Stimulated activated naive CD8-positive, alpha-beta T cell treated with anti-CD3 and anti-CD28 coated beads, Interleukin-15, Interleukin-2, amounts not matched to agents 100 ng/mL and 50 ng/mL, for 24 hours (primary cell): ENCODE measurements around the gene PIGO.
A peak's percentile ranks its signal among the peaks of the same experiment; 100 is the strongest.

Experiments used
- H3K27ac Mint-ChIP-seq: one replicate; pipeline ENCODE4 v1.8.0; 2021; ENCODE audit warnings: mild to moderate bottlenecking, mixed read lengths
- H3K27me3 Mint-ChIP-seq: one replicate; pipeline ENCODE4 v1.8.0; 2021; ENCODE audit warnings: mixed read lengths
- H3K36me3 Mint-ChIP-seq: one replicate; pipeline ENCODE4 v1.8.0; 2021; ENCODE audit warnings: low read depth, mixed read lengths
- H3K4me1 Mint-ChIP-seq: one replicate; pipeline ENCODE4 v1.8.0; 2021; ENCODE audit warnings: low read depth, mixed read lengths
- H3K4me3 Mint-ChIP-seq: one replicate; pipeline ENCODE4 v1.8.0; 2021; ENCODE audit warnings: mild to moderate bottlenecking, mixed read lengths
- H3K9me3 Mint-ChIP-seq: one replicate; pipeline ENCODE4 v1.8.0; 2021; ENCODE audit warnings: mixed read lengths

PIGO gene

DNA sequence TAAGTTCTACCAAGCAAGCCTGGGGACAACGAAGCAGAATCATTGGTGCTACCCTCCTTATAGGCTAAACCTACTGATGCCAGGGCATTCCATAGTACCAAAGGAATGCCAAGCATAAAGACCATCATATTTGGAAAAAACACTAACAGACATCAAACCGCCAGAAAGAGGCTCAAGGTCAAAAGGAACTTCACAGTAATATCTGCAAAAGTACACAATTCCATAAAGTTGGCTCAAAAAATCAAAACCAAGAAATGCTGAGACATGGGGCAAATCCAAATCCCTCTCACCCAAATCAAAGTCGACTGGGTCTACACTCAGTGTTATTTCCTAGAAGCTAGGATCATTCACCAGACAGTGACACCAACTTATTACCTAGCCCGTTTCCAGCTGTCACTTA is 27.4 kb downstream of the PIGO start:
- H3K4me3 Mint-ChIP-seq = peak overlapping the region; percentile 96
- no peaks in the 10 kb centered on the region for H3K27me3 Mint-ChIP-seq
- peaks cover 76% of the 10 kb centered on the region for H3K36me3 Mint-ChIP-seq
- H3K9me3 Mint-ChIP-seq = no peaks in the 10 kb centered on the region
- H3K27ac Mint-ChIP-seq = peak overlapping the region; percentile 84
- peaks cover 58% of the 10 kb centered on the region for H3K4me1 Mint-ChIP-seq

DNA sequence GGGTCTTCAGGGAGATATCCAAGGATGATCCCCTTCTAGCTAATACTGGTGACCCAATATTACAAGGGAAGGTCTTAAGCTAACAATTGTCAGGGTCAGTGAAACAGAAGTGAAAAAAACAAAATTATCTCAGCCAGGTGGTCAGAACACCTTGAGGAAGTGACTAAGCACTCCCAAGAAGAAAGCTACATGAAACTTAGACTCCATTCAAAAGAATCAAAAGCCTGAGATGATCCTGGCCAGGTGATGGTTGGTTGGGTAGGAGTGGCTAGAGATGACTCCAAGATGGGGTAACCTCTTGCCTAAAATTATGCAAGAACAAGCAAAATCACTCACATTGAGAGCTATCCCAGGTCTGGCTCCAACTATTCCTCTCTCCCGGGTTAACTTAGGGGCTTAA is 29.3 kb downstream of the PIGO start:
- peaks cover 90% of the 10 kb centered on the region for H3K36me3 Mint-ChIP-seq
- H3K4me3 Mint-ChIP-seq = no peak overlapping the region
- H3K9me3 Mint-ChIP-seq = no peaks in the 10 kb centered on the region
- H3K27ac Mint-ChIP-seq = no peak overlapping the region
- peaks cover 42% of the 10 kb centered on the region for H3K4me1 Mint-ChIP-seq
- no peaks in the 10 kb centered on the region for H3K27me3 Mint-ChIP-seq

DNA sequence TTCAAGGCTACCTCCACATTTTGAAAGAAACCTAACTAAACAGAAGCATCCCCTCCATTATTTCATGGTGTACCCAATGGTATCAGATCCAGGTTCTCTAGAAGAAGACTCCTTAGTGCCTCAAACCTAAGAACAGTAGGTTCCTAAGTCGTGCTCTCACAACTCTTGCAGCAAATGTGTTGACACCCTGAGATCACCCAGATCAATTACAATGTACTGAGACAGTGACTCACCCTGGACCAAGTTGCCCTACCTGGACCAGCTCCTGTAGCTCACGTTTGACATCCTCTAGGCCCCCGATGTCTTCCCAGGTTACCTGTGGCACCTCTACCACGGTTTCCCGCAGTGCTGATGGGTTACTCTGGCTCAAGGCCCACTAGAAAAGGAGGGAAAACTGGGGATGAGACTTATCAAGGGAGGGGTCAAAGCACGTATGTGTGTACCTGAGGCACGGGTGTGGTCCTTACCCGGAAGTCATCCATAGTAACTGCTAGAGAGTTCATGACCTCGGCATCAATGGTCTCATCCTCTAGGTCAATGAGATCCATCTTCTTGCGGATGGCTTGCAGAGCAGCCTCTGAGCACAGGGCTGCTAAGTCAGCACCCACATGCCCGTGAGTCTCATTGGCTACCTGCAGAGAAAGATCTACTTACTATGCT is 35.7 kb downstream of the PIGO start:
- Mint-ChIP-seq H3K27me3 (no peaks in the 10 kb centered on the region), H3K36me3 (peaks cover 98% of the 10 kb centered on the region), H3K9me3 (no peaks in the 10 kb centered on the region), H3K4me1 (no peaks in the 10 kb centered on the region), H3K27ac (no peak overlapping the region), H3K4me3 (no peak overlapping the region)

DNA sequence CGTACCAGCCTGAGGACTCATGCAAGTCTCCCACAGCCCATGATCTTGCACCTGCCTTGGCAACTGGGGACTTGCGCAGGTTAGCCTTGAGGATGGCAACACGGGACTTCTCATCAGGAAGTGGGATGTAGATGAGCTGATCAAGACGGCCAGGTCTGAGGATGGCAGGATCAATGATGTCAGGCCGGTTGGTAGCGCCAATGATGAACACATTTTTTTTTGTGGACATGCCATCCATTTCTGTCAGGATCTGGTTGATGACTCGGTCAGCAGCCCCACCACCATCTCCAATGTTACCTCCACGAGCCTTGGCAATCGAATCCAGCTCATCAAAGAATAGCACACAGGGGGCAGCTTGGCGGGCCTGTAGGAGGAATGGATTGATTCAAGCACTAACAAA is 37.0 kb downstream of the PIGO start:
- H3K27ac Mint-ChIP-seq = no peak overlapping the region
- no peak overlapping the region for H3K4me3 Mint-ChIP-seq
- no peaks in the 10 kb centered on the region for H3K9me3 Mint-ChIP-seq
- H3K36me3 Mint-ChIP-seq = peaks cover 98% of the 10 kb centered on the region
- no peaks in the 10 kb centered on the region for H3K27me3 Mint-ChIP-seq
- no peaks in the 10 kb centered on the region for H3K4me1 Mint-ChIP-seq

DNA sequence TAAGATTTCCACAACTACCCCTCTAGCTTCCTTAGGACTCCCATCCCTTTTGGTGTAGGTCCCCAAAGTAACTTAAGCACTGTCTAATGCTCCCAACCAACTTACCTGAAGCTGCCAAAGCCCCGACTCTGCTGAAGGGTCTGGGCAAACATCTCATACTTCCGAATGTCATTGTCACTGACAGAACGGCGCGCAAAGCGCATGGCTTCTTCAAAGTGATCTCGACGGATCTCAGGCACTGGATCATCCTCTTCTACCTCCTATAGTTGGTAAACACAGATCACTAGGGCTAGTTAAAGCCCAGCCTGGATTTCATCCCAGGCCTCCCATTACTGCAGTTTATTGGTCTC is 39.1 kb downstream of the PIGO start:
- Mint-ChIP-seq H3K27ac (no peak overlapping the region), H3K4me1 (no peaks in the 10 kb centered on the region), H3K27me3 (no peaks in the 10 kb centered on the region), H3K9me3 (no peaks in the 10 kb centered on the region), H3K36me3 (peaks cover 95% of the 10 kb centered on the region), H3K4me3 (no peak overlapping the region)

DNA sequence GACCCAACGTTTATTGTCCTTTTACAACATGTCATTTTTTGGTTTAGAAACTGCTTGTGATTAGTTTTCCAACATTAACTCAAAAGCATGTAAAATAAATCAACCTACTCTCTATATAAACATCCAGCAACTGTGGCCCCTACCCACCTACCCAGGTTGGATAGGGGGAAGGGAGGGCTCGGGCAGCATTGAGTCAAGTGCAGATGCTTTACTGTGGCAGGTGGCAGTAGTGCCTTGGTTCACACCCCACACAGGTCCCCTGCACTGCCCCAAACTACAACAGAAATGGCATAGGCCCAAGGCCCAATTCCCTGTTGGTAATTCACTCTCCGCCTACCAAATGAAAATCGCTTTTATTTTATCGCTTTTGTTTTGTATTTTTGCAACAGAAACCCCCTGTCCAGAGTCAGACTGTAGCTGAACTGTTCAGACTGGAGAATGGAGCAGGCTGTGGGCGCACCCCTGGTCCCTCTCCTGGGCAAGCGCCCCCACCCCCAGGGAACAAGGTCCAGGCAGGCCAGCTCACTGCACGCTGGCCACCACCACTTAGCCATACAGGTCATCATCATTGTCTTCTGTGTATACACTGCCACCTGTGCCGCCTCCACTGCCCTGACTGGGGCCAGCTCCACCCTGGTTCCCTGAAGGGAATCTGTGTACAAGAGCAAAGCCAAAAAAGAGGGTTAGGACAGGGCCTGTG is 39.7 kb downstream of the PIGO start:
- no peak overlapping the region for H3K4me3 Mint-ChIP-seq
- peaks cover 90% of the 10 kb centered on the region for H3K36me3 Mint-ChIP-seq
- no peak overlapping the region for H3K27ac Mint-ChIP-seq
- H3K9me3 Mint-ChIP-seq = no peaks in the 10 kb centered on the region
- H3K4me1 Mint-ChIP-seq = no peaks in the 10 kb centered on the region
- H3K27me3 Mint-ChIP-seq = no peaks in the 10 kb centered on the region

DNA sequence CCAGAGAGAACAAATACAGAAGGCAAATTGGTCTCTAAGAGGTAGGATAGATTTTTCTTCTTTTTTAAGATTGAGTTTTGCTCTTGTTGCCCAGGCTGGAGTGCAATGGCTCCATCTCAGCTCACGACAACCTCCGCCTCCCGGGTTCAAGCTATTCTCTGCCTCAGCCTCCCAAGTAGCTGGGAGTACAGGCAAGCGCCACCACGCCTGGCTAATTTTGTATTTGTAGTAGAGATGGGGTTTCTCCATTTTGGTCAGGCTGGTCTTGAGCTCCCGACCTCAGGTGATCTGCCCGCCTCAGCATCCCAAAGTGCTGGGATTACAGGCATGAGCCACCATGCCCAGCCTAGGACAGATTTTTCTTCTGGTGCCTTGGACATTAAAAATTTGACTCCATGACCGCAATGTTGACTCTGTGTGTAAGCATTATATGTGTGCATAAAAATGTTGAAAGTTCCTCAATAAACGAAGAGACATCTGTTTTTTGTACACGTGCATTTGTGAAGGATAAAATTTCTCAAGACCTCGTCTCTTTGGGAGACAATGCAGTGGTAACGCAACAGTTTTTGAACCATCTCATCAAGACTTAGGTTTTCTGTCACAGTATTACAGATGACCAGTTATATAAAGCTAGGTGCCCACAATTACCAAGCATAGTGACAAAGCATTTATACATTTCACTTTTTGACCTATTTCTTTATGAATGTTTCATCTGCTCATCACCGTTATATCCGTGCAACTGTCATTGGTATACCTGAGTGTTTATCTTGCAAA is 41.3 kb downstream of the PIGO start:
- no peaks in the 10 kb centered on the region for H3K9me3 Mint-ChIP-seq
- no peak overlapping the region for H3K4me3 Mint-ChIP-seq
- peaks cover 84% of the 10 kb centered on the region for H3K36me3 Mint-ChIP-seq
- peaks cover 3% of the 10 kb centered on the region for H3K4me1 Mint-ChIP-seq
- peak overlapping the region; percentile 12 for H3K27ac Mint-ChIP-seq
- no peaks in the 10 kb centered on the region for H3K27me3 Mint-ChIP-seq

DNA sequence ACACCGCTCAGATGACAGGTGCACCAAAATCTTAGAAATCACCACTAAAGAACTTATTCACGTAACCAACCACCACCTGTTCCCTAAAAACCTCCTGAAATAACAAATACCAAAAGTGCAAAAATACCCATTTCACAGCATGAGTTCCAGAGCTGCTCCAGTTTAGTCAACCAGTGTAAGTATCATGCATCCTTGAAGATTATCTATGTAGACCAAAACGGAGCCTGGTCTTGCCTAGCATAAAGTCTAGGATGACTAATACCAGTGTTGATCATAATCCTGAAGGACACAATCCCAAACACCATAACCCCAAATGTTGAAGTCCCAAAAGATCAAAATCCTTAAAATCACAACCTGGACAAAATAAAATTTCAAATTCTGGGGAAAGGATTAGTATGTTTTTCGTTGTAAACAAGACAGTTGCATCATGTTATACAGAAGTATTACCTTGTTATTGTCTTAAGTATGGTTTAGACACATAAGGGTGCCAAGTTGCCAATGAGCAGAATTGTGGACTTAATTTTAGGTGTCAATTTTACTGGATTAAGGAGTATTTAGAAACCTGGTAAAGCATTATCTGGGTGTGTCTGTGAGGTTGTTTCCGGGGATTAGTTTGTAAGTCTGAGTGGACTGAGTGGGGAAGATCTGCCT is 42.1 kb downstream of the PIGO start:
- Mint-ChIP-seq H3K9me3 (no peaks in the 10 kb centered on the region), H3K27ac (peak overlapping the region; percentile 12), H3K36me3 (peaks cover 78% of the 10 kb centered on the region), H3K4me1 (peaks cover 3% of the 10 kb centered on the region), H3K27me3 (no peaks in the 10 kb centered on the region), H3K4me3 (no peak overlapping the region)

DNA sequence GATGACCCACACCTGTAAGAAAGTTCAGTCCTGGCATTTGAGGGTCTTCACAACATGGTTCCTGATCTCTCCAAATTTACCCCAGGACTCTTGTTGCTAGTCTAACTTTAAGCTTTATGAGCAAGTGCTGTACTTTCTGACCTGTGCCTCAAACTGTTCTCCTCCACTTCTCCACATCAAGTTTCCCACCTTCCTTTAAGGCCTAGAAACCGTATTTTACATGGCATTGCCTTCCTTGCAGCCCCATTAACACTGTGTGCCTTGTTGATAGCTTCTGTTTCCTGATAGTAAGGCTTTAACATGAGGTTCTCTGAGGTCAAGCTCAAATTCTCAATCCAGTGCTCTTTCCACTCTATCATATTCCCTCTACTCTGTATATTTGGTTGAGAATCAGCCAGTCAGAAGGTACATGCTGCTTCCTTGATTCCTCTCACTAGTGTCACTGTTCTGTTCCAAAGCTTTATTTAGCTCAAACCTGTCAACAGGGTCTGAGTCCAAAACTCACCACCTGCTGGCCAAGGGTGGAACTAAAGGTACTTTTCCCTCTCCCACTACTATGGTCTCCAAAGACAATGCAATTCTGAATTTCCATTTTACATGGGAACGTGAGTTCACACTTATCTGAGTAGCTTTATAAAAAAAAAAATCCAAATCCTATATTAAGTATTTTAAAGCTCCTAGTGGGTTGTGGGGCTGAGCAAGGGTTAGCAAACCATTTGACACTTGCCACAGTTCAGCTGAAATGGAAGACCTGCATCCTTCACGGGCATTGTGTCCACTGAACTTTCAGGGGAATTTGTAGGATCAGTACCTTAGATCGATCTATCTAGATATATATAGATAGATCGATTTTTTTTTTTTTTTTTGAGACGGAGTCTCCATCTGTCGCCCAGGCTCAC is 45.1 kb downstream of the PIGO start:
- Mint-ChIP-seq H3K9me3 (no peaks in the 10 kb centered on the region), H3K4me1 (peaks cover 3% of the 10 kb centered on the region), H3K27ac (no peak overlapping the region), H3K27me3 (no peaks in the 10 kb centered on the region), H3K4me3 (no peak overlapping the region), H3K36me3 (peaks cover 62% of the 10 kb centered on the region)

DNA sequence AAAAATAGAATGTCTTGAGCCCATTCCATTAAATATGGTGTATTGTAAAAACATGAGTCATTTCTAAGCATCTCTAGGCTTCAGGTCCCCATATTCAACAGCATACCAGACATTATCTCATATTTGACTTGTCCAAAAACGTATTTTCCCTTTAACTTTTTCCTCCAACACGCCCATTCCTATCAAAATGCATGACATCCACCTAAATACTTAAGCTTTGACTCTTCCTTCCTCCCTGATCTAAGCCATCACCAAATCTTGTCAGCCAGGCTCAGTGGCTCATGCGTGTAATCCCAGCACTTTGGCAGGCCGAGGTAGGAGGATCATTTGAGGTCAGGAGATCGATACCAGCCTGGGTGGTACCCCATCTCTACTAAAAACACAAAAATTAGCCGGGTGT is 47.9 kb downstream of the PIGO start:
- no peaks in the 10 kb centered on the region for H3K9me3 Mint-ChIP-seq
- H3K27me3 Mint-ChIP-seq = no peaks in the 10 kb centered on the region
- H3K4me3 Mint-ChIP-seq = no peak overlapping the region
- H3K27ac Mint-ChIP-seq = no peak overlapping the region
- peaks cover 40% of the 10 kb centered on the region for H3K36me3 Mint-ChIP-seq
- H3K4me1 Mint-ChIP-seq = peaks cover 3% of the 10 kb centered on the region

DNA sequence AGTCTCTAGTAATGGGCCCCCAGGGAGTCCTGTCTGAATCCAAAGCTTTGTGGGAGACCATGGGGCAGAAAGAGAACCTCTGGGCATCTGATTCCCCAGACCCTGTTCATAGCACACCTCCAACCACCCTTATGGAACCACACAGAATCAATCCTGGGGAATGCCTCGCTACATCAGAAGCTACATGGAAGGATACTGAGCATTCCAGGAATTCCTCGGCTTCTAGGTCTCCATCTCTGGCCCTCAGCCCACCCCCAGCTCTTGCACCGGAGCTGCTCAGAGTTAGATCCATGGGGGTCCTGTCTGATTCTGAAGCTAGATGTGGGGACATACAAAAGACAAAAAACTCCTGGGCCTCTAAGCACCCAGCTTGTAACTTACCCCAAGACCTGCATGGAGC is 52.3 kb downstream of the PIGO start:
- H3K4me3 Mint-ChIP-seq = no peak overlapping the region
- H3K4me1 Mint-ChIP-seq = no peaks in the 10 kb centered on the region
- peaks cover 33% of the 10 kb centered on the region for H3K36me3 Mint-ChIP-seq
- no peaks in the 10 kb centered on the region for H3K9me3 Mint-ChIP-seq
- no peak overlapping the region for H3K27ac Mint-ChIP-seq
- no peaks in the 10 kb centered on the region for H3K27me3 Mint-ChIP-seq

DNA sequence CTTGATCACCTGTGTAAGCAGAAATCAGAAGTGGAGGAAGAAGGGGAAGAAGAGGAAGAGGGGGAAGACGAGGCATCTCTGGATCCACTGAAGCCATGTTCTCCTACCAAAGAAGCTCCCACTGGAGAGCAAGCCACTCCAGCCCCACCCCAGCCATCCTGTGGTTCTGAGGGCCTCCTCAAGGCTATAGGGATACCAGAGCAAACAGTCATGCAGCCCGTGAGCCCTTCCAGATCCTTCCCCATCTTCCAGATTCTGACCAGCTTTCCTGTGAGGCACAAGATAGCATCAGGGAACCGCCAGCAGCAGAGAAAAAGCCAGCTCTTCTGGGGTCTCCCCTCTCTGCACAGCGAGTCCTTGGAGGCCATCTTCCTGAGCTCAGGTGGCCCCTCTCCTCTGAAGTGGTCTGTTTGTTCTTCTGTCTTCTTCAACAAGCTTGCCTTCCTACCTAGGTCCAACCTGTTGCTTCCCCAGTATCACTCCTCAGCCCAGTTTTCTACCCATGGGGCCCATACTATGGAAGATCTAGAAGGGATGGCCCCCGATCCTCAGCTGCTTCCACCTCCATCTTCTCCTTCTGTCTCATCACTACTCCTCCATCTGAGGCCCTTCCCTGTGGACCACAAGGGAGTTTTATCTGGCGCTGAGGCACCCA is 53.4 kb downstream of the PIGO start:
- peaks cover 23% of the 10 kb centered on the region for H3K36me3 Mint-ChIP-seq
- no peak overlapping the region for H3K27ac Mint-ChIP-seq
- no peaks in the 10 kb centered on the region for H3K9me3 Mint-ChIP-seq
- no peaks in the 10 kb centered on the region for H3K4me1 Mint-ChIP-seq
- H3K4me3 Mint-ChIP-seq = no peak overlapping the region
- no peaks in the 10 kb centered on the region for H3K27me3 Mint-ChIP-seq

DNA sequence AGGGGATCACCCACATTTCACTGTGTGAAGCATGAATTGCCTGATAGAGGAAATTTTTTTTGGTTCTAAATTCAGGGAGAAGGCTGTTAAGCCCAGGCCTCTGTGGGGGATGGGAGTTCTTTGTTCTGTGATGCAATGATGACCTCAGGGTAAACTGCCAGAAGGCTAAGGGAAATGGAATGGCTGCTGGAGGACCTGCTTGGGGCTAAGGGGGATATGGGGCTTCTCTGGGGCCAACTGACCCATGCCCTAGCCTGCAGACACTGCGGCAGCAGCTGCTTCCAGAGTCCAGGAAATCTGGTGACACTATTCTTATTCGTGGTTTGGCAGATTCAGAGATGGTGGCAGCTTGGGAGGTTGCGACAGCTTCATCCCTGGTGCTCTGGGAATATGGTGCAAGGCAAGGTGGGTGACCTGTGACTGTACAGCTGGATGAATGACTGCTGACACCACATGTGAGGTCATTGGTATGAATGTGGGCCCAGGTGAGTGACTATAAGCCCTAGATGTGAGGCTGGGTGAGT is 54.2 kb downstream of the PIGO start:
- no peaks in the 10 kb centered on the region for H3K27me3 Mint-ChIP-seq
- no peak overlapping the region for H3K4me3 Mint-ChIP-seq
- no peaks in the 10 kb centered on the region for H3K4me1 Mint-ChIP-seq
- H3K27ac Mint-ChIP-seq = no peak overlapping the region
- peaks cover 22% of the 10 kb centered on the region for H3K36me3 Mint-ChIP-seq
- H3K9me3 Mint-ChIP-seq = no peaks in the 10 kb centered on the region
